A549 (cell line): ENCODE measurements around the gene CLPTM1. TPM values are rescaled to one million over a fixed set of nuclear protein-coding genes. Genes with fewer than 3 reads are reported as not detected.
"Not testable (repeated sequence)": the region's sequence is repeated elsewhere in the genome, so short reads cannot be mapped to it uniquely, and the experiment has no call there.

Experiments used
- ATAC-seq, 2 experiments: fragments of 200-7000 bp in 1 of 2; fragments of >200 bp in 1 of 2; cut with Nextera tagmentation in 1 of 2; cut with Tn5 transposase in 1 of 2; 3 replicates each; pipeline versions ENCODE4 v1.8.0 to v1.9.1; 2018 to 2020; ENCODE audit warnings: mild to moderate bottlenecking in 1 of 2, moderate library complexity in 1 of 2
- CTCF ChIA-PET: fragments of 300-600 bp; sonication (Branson Sonifier 250); formaldehyde crosslinking; extraction: SDS; loops from one replicate; lab custom pipeline; 2021; ENCODE audit warnings: antibody characterized with exemption, inconsistent platforms; lab: Yijun Ruan, JAX
- POLR2A ChIA-PET: fragments of 350-600 bp; formaldehyde crosslinking; extraction: SDS; loops from one replicate; lab custom pipeline; 2021; ENCODE audit warnings: antibody characterized with exemption, inconsistent platforms; lab: Yijun Ruan, JAX
- DNase-seq, 2 experiments: peaks; one replicate each; pipeline versions ENCODE4 v3.0.0 to v3.0.0-alpha.2; 2011 to 2016; ENCODE audit warnings: low read depth in 1 of 2, low spot score in 1 of 2
- FAIRE-seq: peaks from 2 replicates; lab custom pipeline; 2011; peaks lifted over from hg19 to GRCh38; lab: Jason Lieb, UNC
- H3K27ac ChIP-seq, 2 experiments: fragments of >200 bp; sonication (Bioruptor Twin); formaldehyde crosslinking; 3 replicates each; pipeline ENCODE4 v1.5.1; 2016 to 2017
- H3K4me1 ChIP-seq: fragments of >200 bp; sonication (Bioruptor Twin); formaldehyde crosslinking; 3 replicates; pipeline ENCODE4 v1.6.1; 2016
- H3K4me2 ChIP-seq: fragments of >200 bp; sonication (Bioruptor Twin); formaldehyde crosslinking; 3 replicates; pipeline ENCODE4 v1.6.1; 2016
- H3K4me3 ChIP-seq: fragments of >200 bp; sonication (Bioruptor Twin); formaldehyde crosslinking; 3 replicates; pipeline ENCODE4 v1.5.1; 2016
- H3K9me3 ChIP-seq: fragments of >200 bp; sonication (Bioruptor Twin); formaldehyde crosslinking; 3 replicates; pipeline ENCODE4 v1.6.1; 2016
- CBX2 ChIP-seq: fragments of 200-600 bp; sonication (generic); IDR thresholded peaks from 2 replicates; pipeline ENCODE4 v1.6.1; 2016; ENCODE audit warnings: low read depth, mild to moderate bottlenecking, borderline replicate concordance
- CEBPB ChIP-seq, 2 experiments: fragments of >200 bp in 1 of 2; sonication (Bioruptor Twin) in 1 of 2; formaldehyde crosslinking in 1 of 2; IDR thresholded peaks; 2 replicates each; pipeline ENCODE4 v1.6.1; 2012 to 2016
- CHD2 ChIP-seq: fragments of 150-350 bp; IDR thresholded peaks from 2 replicates; pipeline ENCODE4 v1.6.1; 2014; ENCODE audit warnings: low read length; ENCODE audit not compliant: partially characterized antibody
- FOSB ChIP-seq: fragments of 250-450 bp; sonication (Bioruptor Pico); IDR thresholded peaks from 2 replicates; pipeline ENCODE4 v1.5.0; 2020; ENCODE audit warnings: mild to moderate bottlenecking, moderate library complexity
- FOSL2 ChIP-seq, 2 experiments: fragments of 450-650 bp in 1 of 2; fragments of >200 bp in 1 of 2; sonication (Bioruptor Twin) in 1 of 2; formaldehyde crosslinking; IDR thresholded peaks; 2 replicates each; pipeline versions ENCODE4 v1.5.0 to v1.6.1; 2016 to 2020; ENCODE audit warnings: mild to moderate bottlenecking in 1 of 2, moderate library complexity in 1 of 2
- HDAC2 ChIP-seq: fragments of 200-600 bp; sonication (generic); IDR thresholded peaks from 2 replicates; pipeline ENCODE4 v1.6.1; 2016
- HEYL ChIP-seq: fragments of 250-450 bp; sonication (Bioruptor Pico); IDR thresholded peaks from 2 replicates; pipeline ENCODE4 v1.8.0; 2021; ENCODE audit warnings: mild to moderate bottlenecking, moderate library complexity
- HOXA7 ChIP-seq: fragments of 250-450 bp; sonication (Bioruptor Pico); IDR thresholded peaks from 2 replicates; pipeline ENCODE4 v1.5.0; 2020; ENCODE audit warnings: mild to moderate bottlenecking, moderate library complexity
- KDM1A ChIP-seq: fragments of 200-600 bp; sonication (generic); IDR thresholded peaks from 2 replicates; pipeline ENCODE4 v1.6.1; 2016; ENCODE audit warnings: low read depth, mild to moderate bottlenecking
- KDM5A ChIP-seq: fragments of 200-600 bp; sonication (generic); IDR thresholded peaks from 2 replicates; pipeline ENCODE4 v1.6.1; 2016; ENCODE audit warnings: antibody characterized with exemption, mild to moderate bottlenecking
- MYC ChIP-seq: IDR thresholded peaks from 2 replicates; pipeline ENCODE4 v1.6.1; 2012; ENCODE audit warnings: mild to moderate bottlenecking, inconsistent platforms, low read length, improper control_type of control experiment, borderline replicate concordance
- NR3C1 ChIP-seq: fragments of >200 bp; sonication (Bioruptor Twin); formaldehyde crosslinking; IDR thresholded peaks from 3 replicates; pipeline ENCODE4 v1.6.1; 2017
- PBX3 ChIP-seq: IDR thresholded peaks from 2 replicates; pipeline ENCODE4 v1.6.1; 2012
- POLR2AphosphoS2 ChIP-seq: conservative IDR thresholded peaks from 2 replicates; pipeline ENCODE4 v1.6.1; 2012; ENCODE audit warnings: low read length, improper control_type of control experiment, inconsistent platforms
- RAD21 ChIP-seq, 2 experiments: fragments of >200 bp in 1 of 2; sonication (Bioruptor Twin) in 1 of 2; formaldehyde crosslinking in 1 of 2; IDR thresholded peaks in 1 of 2; conservative IDR thresholded peaks in 1 of 2; 2 replicates in 1 of 2; 3 replicates in 1 of 2; pipeline ENCODE4 v1.6.1; 2012 to 2018; ENCODE audit warnings: inconsistent platforms in 1 of 2
- RARB ChIP-seq: fragments of 250-450 bp; sonication (Bioruptor Pico); IDR thresholded peaks from 2 replicates; pipeline ENCODE4 v1.8.0; 2021; ENCODE audit warnings: mild to moderate bottlenecking, moderate library complexity
- RFX5 ChIP-seq: fragments of 450-650 bp; IDR thresholded peaks from 2 replicates; pipeline ENCODE4 v1.7.1; 2014; ENCODE audit warnings: antibody characterized with exemption, mild to moderate bottlenecking, moderate library complexity
- SMC3 ChIP-seq: fragments of >200 bp; sonication (Bioruptor Twin); formaldehyde crosslinking; IDR thresholded peaks from 3 replicates; pipeline ENCODE4 v1.6.1; 2018; ENCODE audit warnings: inconsistent platforms
- SREBF2 ChIP-seq: fragments of 450-650 bp; IDR thresholded peaks from 2 replicates; pipeline ENCODE4 v1.6.1; 2014; ENCODE audit warnings: mild to moderate bottlenecking, moderate library complexity
- USF2 ChIP-seq: fragments of 450-650 bp; IDR thresholded peaks from 2 replicates; pipeline ENCODE4 v1.6.1; 2014; ENCODE audit warnings: antibody characterized with exemption
- ZFP36 ChIP-seq: fragments of 450-650 bp; IDR thresholded peaks from 2 replicates; pipeline ENCODE4 v1.6.1; 2014; ENCODE audit warnings: borderline replicate concordance; ENCODE audit not compliant: partially characterized antibody
- WGBS: methylation state at CpG from one replicate; pipeline ENCODE4 v1.1.6; 2017; ENCODE audit errors: missing lambda C conversion rate; 5-methylcytosine and 5-hydroxymethylcytosine counted together
- polyA plus RNA-seq, 4 experiments: library from polyadenylated mRNA; depleted of rRNA in 3 of 4; stranded (reverse); fragments of >200 nt; fragmentation: RNase III in 1 of 4; extraction: RNeasy Plus Mini Kit Qiagen cat#74134 plus additional on column Dnase treatment in 1 of 4; gene quantifications; 2 replicates in 3 of 4; 3 replicates in 1 of 4; pipeline ENCODE4 v1.2.3, GENCODE V29; 2011 to 2017
- TF ChIP-seq, protein P1 (sequence below): fragments of >200 bp; sonication (Bioruptor Twin); formaldehyde crosslinking; IDR thresholded peaks from 3 replicates; pipeline ENCODE4 v1.6.1; 2016

The CLPTM1 gene
- polyA plus RNA-seq, 2 of the 4 experiments (the other 2 are of a cell fraction), result 99.3 to 188 TPM

GRCh38 chr19:44968670-44969069 lies 13.5 kb downstream of the CLPTM1 start:
- no peaks in the 10 kb centered on the region for H3K9me3 ChIP-seq
- no peaks in the 10 kb centered on the region for H3K4me1 ChIP-seq
- TF ChIP-seq HDAC2 (no peak), NR3C1 (no peak), CHD2 (no peak), PBX3 (no peak), ZFP36 (no peak)
- no peak overlapping the region for H3K4me2 ChIP-seq
- ATAC-seq (no peak), DNase-seq (no peak), FAIRE-seq (no peak)
- ChIA-PET POLR2A (no interaction called here), CTCF (interaction anchor here (0.8 to 1.3 kb wide), 2 partner anchors 8 to 16 kb away, joined by 3 read pairs; no protein-coding TSS in a partner anchor)
- no peak overlapping the region for H3K4me3 ChIP-seq
- WGBS, result 100% methylated on average over 4 of the region's 4 CpGs
- no peak overlapping the region for H3K27ac ChIP-seq

DNA sequence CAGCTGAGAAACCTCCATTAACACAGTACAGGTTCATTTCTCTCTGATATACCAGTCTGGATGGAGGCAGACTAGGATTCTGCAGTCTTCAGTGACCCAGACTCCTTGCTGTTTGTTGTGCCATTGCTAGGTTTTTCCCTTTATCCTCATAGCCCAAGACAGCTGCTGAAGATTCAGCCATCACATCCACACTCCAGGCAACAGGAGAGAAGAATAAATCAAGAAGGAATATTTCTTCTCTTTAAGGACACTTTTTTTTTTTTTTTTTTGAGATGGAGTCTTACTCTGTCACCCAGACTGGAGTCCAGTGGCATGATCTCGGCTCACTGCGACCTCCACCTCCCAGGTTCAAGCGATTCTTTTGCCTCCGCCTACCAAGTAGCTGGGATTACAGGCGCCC lies 14.3 kb downstream of the CLPTM1 start:
- 96% methylated on average over 5 of the region's 5 CpGs for WGBS
- DNase-seq (no peak), FAIRE-seq (no peak), ATAC-seq (no peak)
- Histone ChIP-seq H3K4me1 (no peaks in the 10 kb centered on the region), H3K9me3 (no peaks in the 10 kb centered on the region), H3K4me2 (no peak overlapping the region), H3K4me3 (no peak overlapping the region), H3K27ac (no peak overlapping the region)
- ChIA-PET CTCF (interaction anchor here (0.8 to 1.3 kb wide), 3 partner anchors 9 to 18 kb away, joined by 3 to 4 read pairs (median 3); no protein-coding TSS in a partner anchor), POLR2A (interaction anchor here (0.7 kb wide), 1 partner anchor 33 kb away, joined by 3 read pairs; no protein-coding TSS in a partner anchor)
- TF ChIP-seq POLR2AphosphoS2, result no peak
- no peak for TF ChIP-seq SMC3
- TF ChIP-seq USF2, result no peak
- no peak for TF ChIP-seq HOXA7 (CRISPR knock-in tag)
- TF ChIP-seq CEBPB (IDR thresholded peaks at IDR 0.05), result no peak
- TF ChIP-seq KDM5A, result no peak
- TF ChIP-seq FOSL2 (IDR thresholded peaks at IDR 0.05), result no peak
- no peak for TF ChIP-seq FOSL2 (CRISPR knock-in tag; IDR thresholded peaks at IDR 0.05)
- TF ChIP-seq CBX2, result no peak
- TF ChIP-seq HEYL (CRISPR knock-in tag), result no peak
- no peak for TF ChIP-seq RFX5
- TF ChIP-seq FOSB (CRISPR knock-in tag), result no peak
- TF ChIP-seq RARB (CRISPR knock-in tag), result no peak
- no peak for TF ChIP-seq RAD21 (conservative IDR thresholded peaks at IDR 0.05 in 1 of 2, IDR thresholded peaks at IDR 0.05 in 1 of 2)
- no peak for TF ChIP-seq MYC
- TF ChIP-seq, protein P1, sequence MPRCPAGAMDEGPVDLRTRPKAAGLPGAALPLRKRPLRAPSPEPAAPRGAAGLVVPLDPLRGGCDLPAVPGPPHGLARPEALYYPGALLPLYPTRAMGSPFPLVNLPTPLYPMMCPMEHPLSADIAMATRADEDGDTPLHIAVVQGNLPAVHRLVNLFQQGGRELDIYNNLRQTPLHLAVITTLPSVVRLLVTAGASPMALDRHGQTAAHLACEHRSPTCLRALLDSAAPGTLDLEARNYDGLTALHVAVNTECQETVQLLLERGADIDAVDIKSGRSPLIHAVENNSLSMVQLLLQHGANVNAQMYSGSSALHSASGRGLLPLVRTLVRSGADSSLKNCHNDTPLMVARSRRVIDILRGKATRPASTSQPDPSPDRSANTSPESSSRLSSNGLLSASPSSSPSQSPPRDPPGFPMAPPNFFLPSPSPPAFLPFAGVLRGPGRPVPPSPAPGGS, result no peak
- no peak for TF ChIP-seq SREBF2
- TF ChIP-seq KDM1A, result no peak

DNA sequence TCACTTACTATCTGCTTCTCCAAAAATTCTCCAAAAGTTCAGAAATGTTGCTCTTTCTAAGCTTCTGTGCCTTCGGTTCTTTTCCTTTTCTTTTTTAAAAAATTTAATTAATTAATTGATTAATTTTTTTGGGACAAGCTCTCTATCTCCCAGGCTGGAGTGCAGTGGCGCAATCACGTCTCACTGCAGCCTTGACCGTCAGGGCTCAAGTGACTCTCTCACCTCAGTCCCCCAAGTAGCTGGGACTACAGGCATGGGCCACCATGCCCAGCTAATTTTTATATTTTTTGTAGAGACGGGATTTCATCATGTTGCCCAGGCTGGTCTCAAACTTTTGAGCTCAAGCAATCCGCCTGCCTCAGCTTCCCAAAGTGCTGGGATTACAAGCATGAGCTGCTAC lies 16.3 kb downstream of the CLPTM1 start:
- not testable (repeated sequence) for H3K4me2 ChIP-seq

More for the DNA sequence above, 16.3 kb downstream of the CLPTM1 start:
- H3K4me3 ChIP-seq, H3K9me3 ChIP-seq, H3K27ac ChIP-seq, ATAC-seq, DNase-seq, FAIRE-seq, H3K4me1 ChIP-seq, POLR2A ChIA-PET: not testable (repeated sequence)
- WGBS, result 96% methylated on average over 6 of the region's 6 CpGs
- CTCF ChIA-PET, result interaction anchor here (0.6 to 2.2 kb wide), 7 partner anchors 15 to 138 kb away, joined by 3 to 10 read pairs (median 4); no protein-coding TSS in a partner anchor
